ENCODE measurements around the gene PIH1D2. TPM values are rescaled to one million over a fixed set of nuclear protein-coding genes. Genes with fewer than 3 reads are reported as not detected.

PIH1D2 gene
- total and polyA plus RNA-seq, 9 of the 15 experiments (the other 6 are each of a cell fraction or from before 2014, with no cell fraction given), result 1.5 to 5.4 (median 3.0) TPM

DNA sequence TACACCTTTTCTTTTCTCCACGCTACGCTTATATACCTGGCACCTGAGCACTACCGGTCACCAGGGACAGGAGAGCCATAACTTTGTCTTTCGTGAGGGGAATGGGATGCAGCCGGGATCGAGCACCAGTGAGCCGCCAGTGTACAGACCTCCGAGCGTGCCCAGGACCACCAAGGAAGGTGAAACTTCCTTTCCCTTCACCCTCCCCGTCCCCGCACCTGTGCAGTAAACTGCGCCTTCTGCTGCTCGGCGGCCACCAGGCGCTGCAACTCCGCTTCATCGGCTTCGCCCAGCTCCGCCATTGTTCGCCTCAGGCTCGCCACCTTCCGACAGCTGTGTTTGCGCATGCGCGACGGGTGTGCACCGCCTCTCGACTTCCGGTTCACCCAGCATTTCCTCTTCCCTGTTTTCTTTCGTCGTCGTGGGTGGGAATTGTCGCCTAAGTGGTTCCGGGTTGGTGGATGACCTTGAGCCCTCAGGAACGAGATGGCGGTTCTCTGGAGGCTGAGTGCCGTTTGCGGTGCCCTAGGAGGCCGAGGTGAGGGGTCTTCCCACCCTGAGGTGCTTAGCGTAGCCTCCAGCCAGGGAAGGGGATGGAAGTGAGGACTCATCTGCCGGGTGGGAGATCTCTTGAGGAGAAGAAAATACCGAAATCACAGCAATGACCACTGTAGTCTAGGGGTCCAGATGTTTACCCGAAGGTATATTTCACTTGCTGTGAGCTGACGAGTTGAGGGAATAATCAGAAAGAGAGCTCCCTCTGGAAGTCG lies 12.8 kb upstream of the PIH1D2 start, which contains the start of the genes SDHD and TIMM8B (continued):
- TF ChIP-seq RUNX1 (IDR thresholded peaks at IDR 0.05; ENCODE audit: low read depth) (no peak), TRIM28 (IDR thresholded peaks at IDR 0.05) (no peak; the same call in 1 of the 2 replicates), CBX5 (IDR thresholded peaks at IDR 0.05; ENCODE audit: borderline replicate concordance, low read depth) (no peak), CCNT2 (IDR thresholded peaks at IDR 0.05; ENCODE audit: borderline replicate concordance, extremely low read depth, insufficient read length, low read depth, low read length) (peak; percentile 42), ZNF830 (CRISPR knock-in tag; IDR thresholded peaks at IDR 0.05) (no peak), CXXC5 (CRISPR knock-in tag; IDR thresholded peaks at IDR 0.05) (peak; percentile 40), ZBTB7A (IDR thresholded peaks at IDR 0.05; ENCODE audit: borderline replicate concordance, control insufficient read depth, low read depth, low read length) (no peak; the same call in 1 of the 2 replicates), ZNF354B (CRISPR knock-in tag; IDR thresholded peaks at IDR 0.05) (no peak), SMARCA5 (IDR thresholded peaks at IDR 0.05) (no peak), ETV5 (CRISPR knock-in tag; IDR thresholded peaks at IDR 0.05; ENCODE audit: low read depth) (peak; percentile 68), BCL6 (CRISPR knock-in tag; IDR thresholded peaks at IDR 0.05) (no peak), ZFPM2 (CRISPR knock-in tag; IDR thresholded peaks at IDR 0.05) (no peak)
- TF ChIP-seq, protein P1, sequence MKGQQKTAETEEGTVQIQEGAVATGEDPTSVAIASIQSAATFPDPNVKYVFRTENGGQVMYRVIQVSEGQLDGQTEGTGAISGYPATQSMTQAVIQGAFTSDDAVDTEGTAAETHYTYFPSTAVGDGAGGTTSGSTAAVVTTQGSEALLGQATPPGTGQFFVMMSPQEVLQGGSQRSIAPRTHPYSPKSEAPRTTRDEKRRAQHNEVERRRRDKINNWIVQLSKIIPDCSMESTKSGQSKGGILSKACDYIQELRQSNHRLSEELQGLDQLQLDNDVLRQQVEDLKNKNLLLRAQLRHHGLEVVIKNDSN (CRISPR knock-in tag; IDR thresholded peaks at IDR 0.05), result no peak
- TF ChIP-seq, protein P2, sequence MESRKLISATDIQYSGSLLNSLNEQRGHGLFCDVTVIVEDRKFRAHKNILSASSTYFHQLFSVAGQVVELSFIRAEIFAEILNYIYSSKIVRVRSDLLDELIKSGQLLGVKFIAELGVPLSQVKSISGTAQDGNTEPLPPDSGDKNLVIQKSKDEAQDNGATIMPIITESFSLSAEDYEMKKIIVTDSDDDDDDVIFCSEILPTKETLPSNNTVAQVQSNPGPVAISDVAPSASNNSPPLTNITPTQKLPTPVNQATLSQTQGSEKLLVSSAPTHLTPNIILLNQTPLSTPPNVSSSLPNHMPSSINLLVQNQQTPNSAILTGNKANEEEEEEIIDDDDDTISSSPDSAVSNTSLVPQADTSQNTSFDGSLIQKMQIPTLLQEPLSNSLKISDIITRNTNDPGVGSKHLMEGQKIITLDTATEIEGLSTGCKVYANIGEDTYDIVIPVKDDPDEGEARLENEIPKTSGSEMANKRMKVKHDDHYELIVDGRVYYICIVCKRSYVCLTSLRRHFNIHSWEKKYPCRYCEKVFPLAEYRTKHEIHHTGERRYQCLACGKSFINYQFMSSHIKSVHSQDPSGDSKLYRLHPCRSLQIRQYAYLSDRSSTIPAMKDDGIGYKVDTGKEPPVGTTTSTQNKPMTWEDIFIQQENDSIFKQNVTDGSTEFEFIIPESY (CRISPR knock-in tag; IDR thresholded peaks at IDR 0.05), result no peak
- TF ChIP-seq, protein P3, sequence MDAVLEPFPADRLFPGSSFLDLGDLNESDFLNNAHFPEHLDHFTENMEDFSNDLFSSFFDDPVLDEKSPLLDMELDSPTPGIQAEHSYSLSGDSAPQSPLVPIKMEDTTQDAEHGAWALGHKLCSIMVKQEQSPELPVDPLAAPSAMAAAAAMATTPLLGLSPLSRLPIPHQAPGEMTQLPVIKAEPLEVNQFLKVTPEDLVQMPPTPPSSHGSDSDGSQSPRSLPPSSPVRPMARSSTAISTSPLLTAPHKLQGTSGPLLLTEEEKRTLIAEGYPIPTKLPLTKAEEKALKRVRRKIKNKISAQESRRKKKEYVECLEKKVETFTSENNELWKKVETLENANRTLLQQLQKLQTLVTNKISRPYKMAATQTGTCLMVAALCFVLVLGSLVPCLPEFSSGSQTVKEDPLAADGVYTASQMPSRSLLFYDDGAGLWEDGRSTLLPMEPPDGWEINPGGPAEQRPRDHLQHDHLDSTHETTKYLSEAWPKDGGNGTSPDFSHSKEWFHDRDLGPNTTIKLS (IDR thresholded peaks at IDR 0.05; ENCODE audit: borderline replicate concordance, low read depth), result peak; percentile 70
- TF ChIP-seq, protein P4, sequence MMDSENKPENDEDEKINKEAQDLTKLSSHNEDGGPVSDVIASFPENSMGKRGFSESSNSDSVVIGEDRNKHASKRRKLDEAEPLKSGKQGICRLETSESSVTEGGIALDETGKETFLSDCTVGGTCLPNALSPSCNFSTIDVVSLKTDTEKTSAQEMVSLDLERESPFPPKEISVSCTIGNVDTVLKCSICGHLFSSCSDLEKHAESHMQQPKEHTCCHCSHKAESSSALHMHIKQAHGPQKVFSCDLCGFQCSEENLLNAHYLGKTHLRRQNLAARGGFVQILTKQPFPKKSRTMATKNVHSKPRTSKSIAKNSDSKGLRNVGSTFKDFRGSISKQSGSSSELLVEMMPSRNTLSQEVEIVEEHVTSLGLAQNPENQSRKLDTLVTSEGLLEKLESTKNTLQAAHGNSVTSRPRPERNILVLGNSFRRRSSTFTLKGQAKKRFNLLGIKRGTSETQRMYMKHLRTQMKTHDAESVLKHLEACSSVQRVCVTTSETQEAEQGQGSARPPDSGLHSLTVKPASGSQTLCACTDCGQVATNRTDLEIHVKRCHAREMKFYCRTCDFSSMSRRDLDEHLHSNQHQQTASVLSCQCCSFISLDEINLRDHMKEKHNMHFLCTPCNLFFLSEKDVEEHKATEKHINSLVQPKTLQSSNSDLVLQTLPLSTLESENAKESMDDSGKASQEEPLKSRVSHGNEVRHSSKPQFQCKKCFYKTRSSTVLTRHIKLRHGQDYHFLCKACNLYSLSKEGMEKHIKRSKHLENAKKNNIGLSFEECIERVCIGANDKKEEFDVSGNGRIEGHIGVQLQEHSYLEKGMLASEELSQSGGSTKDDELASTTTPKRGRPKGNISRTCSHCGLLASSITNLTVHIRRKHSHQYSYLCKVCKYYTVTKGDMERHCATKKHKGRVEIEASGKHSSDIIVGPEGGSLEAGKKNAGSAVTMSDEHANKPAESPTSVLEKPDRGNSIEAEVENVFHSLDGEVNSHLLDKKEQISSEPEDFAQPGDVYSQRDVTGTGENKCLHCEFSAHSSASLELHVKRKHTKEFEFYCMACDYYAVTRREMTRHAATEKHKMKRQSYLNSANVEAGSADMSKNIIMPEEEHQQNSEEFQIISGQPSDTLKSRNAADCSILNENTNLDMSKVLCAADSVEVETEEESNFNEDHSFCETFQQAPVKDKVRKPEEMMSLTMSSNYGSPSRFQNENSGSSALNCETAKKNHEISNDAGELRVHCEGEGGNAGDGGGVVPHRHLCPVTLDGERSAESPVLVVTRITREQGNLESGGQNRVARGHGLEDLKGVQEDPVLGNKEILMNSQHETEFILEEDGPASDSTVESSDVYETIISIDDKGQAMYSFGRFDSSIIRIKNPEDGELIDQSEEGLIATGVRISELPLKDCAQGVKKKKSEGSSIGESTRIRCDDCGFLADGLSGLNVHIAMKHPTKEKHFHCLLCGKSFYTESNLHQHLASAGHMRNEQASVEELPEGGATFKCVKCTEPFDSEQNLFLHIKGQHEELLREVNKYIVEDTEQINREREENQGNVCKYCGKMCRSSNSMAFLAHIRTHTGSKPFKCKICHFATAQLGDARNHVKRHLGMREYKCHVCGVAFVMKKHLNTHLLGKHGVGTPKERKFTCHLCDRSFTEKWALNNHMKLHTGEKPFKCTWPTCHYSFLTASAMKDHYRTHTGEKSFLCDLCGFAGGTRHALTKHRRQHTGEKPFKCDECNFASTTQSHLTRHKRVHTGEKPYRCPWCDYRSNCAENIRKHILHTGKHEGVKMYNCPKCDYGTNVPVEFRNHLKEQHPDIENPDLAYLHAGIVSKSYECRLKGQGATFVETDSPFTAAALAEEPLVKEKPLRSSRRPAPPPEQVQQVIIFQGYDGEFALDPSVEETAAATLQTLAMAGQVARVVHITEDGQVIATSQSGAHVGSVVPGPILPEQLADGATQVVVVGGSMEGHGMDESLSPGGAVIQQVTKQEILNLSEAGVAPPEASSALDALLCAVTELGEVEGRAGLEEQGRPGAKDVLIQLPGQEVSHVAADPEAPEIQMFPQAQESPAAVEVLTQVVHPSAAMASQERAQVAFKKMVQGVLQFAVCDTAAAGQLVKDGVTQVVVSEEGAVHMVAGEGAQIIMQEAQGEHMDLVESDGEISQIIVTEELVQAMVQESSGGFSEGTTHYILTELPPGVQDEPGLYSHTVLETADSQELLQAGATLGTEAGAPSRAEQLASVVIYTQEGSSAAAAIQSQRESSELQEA (IDR thresholded peaks at IDR 0.05; ENCODE audit: low read depth), result no peak
